22Rv1 (cell line): ENCODE data around the gene EIF4G1.

Source experiments
- H3K27ac ChIP-seq: fragments of 450-650 bp; 2 replicates; pipeline ENCODE4 v1.5.1; 2017
- CTCF ChIP-seq: fragments of 450-650 bp; IDR thresholded peaks from 2 replicates; pipeline ENCODE4 v1.5.1; 2017; ENCODE audit warnings: mild to moderate bottlenecking
- ZFX ChIP-seq: fragments of 450-650 bp; IDR thresholded peaks from 2 replicates; pipeline ENCODE4 v1.6.1; 2017; ENCODE audit warnings: antibody characterized with exemption, borderline replicate concordance

EIF4G1 gene

GRCh38 chr3:184283681-184284080, 30.7 kb upstream of the EIF4G1 start:
- H3K27ac ChIP-seq = no peak overlapping the region
- TF ChIP-seq CTCF (no peak), ZFX (no peak)

GRCh38 chr3:184284696-184285095, 29.7 kb upstream of the EIF4G1 start:
- no peak for TF ChIP-seq ZFX
- TF ChIP-seq CTCF = peak; percentile 69

DNA sequence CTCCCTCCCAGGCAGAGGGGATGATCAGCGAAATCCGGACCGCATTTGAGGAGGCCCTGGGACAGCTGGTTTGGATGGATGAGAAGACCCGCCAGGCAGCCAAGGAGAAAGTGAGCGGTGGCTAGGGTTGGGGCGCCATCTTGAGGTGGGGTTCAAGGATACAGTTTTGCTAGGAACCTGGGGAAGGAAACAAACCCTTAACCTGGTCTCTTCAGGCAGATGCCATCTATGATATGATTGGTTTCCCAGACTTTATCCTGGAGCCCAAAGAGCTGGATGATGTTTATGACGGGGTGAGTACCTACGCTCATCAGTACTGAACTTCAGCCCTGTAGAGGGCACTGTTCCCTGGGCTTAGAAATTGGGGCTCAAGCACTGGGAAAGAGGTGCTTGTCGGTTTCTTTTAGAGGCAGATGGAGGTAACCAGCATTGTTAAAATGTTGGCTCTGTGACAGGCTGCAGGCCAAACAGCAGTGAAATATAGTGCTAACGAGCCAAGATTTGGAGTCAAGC, 24.9 kb upstream of the EIF4G1 start:
- H3K27ac ChIP-seq = no peak overlapping the region
- TF ChIP-seq CTCF (peak; percentile 79), ZFX (no peak)

More at GRCh38 chr3:184284696-184285095, 29.7 kb upstream of the EIF4G1 start:
- H3K27ac ChIP-seq = no peak overlapping the region

DNA sequence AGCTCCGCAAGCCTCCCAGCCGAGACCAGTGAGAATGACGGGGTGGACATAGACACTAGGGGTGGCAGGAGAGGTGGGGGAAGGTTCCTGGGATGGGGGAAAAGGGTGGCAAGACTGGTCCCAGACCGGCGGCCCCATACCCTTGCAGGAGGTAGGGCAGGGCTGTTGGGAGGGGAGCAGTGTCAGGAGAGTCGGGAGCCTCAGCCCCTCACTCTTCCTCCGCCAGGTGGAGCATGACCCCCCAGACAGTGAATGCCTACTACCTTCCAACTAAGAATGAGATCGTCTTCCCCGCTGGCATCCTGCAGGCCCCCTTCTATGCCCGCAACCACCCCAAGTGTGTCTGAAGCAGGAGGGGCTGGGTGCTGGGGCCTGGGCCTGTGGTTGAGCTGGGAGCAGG, 24.1 kb upstream of the EIF4G1 start:
- H3K27ac ChIP-seq = no peak overlapping the region
- TF ChIP-seq ZFX = no peak
- no peak for TF ChIP-seq CTCF

DNA sequence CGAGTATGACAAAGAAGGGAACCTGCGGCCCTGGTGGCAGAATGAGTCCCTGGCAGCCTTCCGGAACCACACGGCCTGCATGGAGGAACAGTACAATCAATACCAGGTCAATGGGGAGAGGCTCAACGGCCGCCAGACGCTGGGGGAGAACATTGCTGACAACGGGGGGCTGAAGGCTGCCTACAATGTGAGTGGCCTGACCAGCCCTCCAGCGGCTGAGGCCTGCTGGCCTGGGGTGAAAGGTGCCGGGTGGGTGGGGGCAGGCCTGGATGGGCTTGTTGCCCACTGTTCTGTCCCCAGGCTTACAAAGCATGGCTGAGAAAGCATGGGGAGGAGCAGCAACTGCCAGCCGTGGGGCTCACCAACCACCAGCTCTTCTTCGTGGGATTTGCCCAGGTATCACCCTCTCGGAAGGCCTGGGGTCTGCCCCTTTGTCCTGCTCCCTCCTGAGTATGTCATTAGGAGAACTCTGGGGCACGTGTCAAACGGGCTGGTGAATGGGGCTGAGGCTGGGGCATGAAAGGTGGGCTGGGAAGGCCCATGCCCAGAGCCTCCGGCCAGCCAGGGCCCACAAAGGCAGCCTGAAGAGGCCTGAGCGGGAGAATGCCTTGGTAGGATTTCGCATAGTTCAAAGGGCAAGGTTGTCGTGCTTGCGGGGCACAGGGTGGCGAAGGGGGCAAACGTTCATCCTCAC, 23.2 kb upstream of the EIF4G1 start:
- TF ChIP-seq CTCF (no peak), ZFX (no peak)
- no peak overlapping the region for H3K27ac ChIP-seq

DNA sequence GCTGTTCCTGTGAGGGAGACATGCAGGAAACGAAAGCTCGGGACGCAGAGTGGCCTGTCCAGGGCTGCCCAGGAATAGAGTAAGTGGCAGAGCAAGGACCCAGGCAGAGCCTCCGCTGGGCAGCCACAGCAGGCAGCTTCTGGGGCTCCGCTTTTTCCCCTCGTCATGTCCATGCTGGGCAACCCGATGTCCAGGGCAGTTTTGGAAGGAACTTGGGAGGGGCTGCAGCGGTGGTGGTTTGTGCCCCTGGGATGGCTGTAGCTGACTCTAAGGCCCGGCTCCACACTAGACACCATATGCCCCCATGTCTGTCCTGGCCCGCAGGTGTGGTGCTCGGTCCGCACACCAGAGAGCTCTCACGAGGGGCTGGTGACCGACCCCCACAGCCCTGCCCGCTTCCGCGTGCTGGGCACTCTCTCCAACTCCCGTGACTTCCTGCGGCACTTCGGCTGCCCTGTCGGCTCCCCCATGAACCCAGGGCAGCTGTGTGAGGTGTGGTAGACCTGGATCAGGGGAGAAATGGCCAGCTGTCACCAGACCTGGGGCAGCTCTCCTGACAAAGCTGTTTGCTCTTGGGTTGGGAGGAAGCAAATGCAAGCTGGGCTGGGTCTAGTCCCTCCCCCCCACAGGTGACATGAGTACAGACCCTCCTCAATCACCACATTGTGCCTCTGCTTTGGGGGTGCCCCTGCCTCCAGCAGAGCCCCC, 22.5 kb upstream of the EIF4G1 start:
- H3K27ac ChIP-seq = no peak overlapping the region
- TF ChIP-seq ZFX (no peak), CTCF (no peak)

GRCh38 chr3:184295771-184296170, 18.6 kb upstream of the EIF4G1 start:
- no peak for TF ChIP-seq ZFX
- no peak for TF ChIP-seq CTCF
- no peak overlapping the region for H3K27ac ChIP-seq
